ENCODE results near the gene RCOR1. TPM values are rescaled to one million over a fixed set of nuclear protein-coding genes. Genes with fewer than 3 reads are reported as not detected.
A peak's percentile ranks its signal among the peaks of the same experiment; 100 is the strongest.

Gene RCOR1
- total and polyA plus RNA-seq, 2 of the 4 experiments (the other 2 are of a cell fraction) = 9.0 to 11.2 TPM

DNA sequence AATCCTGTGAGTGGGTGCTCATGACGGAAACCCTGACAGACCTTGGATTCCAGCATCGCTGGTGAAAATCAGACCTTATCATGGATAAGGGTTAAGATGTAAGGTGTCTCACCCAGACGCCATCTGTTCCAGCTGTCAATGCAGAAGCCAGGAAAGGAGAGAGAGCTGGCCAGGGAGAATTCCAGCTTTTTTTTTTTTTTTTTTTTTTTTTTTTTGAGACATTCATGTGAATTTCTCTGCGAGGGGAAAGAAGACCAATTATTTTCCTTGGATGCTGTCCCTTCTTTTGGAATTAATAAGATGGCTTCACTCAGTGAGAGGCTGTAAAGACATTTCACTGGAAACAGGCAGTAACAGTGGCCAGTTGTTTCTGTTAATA lies 186.6 kb downstream of the RCOR1 start:
- Histone ChIP-seq H3K36me3 (ENCODE audit: control insufficient read depth, insufficient read depth, low read length) (no peaks in the 10 kb centered on the region), H3K56ac (ENCODE audit: extremely low read depth, insufficient read depth, low read length) (no peak overlapping the region), H3K14ac (replicated peaks; ENCODE audit: low read depth, low read length) (peak overlapping the region; percentile 89), H3K79me1 (ENCODE audit: low read depth in 1 of 2, low read length in 2 of 2) (peaks cover 36 to 56% of the 10 kb centered on the region in 2 experiments), H2AK9ac (replicated peaks; ENCODE audit: low read depth, low read length, poor library complexity) (no peak overlapping the region), H3K4me2 (ENCODE audit: low read depth, low read length) (peak overlapping the region; percentile 99), H2BK20ac (ENCODE audit: low read depth, low read length) (no peak overlapping the region), H3K9me1 (ENCODE audit: insufficient read depth, low read length) (peaks cover 29% of the 10 kb centered on the region), H4K91ac (ENCODE audit: insufficient read depth, low read depth, low read length) (no peak overlapping the region), H2BK120ac (ENCODE audit: low read depth, low read length) (no peak overlapping the region), H3K27me3 (ENCODE audit: control insufficient read depth, insufficient read depth, low read length) (no peaks in the 10 kb centered on the region), H2BK5ac (ENCODE audit: low read depth, low read length, poor library complexity, severe bottlenecking) (peak overlapping the region; percentile 57), H3K9ac (ENCODE audit: low read depth, low read length) (peak overlapping the region; percentile 76; the same call in 1 of the 2 replicates), H3K9me3 (ENCODE audit: control insufficient read depth, insufficient read depth, low read length) (no peaks in the 10 kb centered on the region), H4K5ac (ENCODE audit: low read depth, low read length) (no peak overlapping the region), H2BK15ac (ENCODE audit: low read depth, low read length) (no peak overlapping the region), H3K18ac (ENCODE audit: low read depth, low read length) (no peak overlapping the region), H4K8ac (ENCODE audit: low read depth in 2 of 2, low read length in 2 of 2) (no peak overlapping the region), H3K4me3 (ENCODE audit: insufficient read depth, low read depth, low read length) (peak overlapping the region; percentile 75), H2AK5ac (ENCODE audit: low read depth, low read length) (no peak overlapping the region), H3K4ac (ENCODE audit: low read depth, low read length) (0 out of 2 replicates have a peak overlapping the region, but pooled peaks have one; percentile 8), H2AFZ (replicated peaks; ENCODE audit: low read length, poor library complexity) (no peak overlapping the region), H3K23ac (ENCODE audit: low read depth, low read length) (peak overlapping the region; percentile 96), H4K20me1 (ENCODE audit: insufficient read depth, low read length) (peaks cover 47% of the 10 kb centered on the region), H3K4me1 (ENCODE audit: control insufficient read depth, insufficient read depth, low read length) (peaks cover 20% of the 10 kb centered on the region), H3K27ac (ENCODE audit: insufficient read depth, low read length) (peak overlapping the region; percentile 13; the same call in 1 of the 2 replicates)
- in situ Hi-C loops (cut with MboI; ENCODE audit: low sequenced_read_pairs) = loop anchor here (10.0 kb wide), 1 partner anchor 136 kb away; no protein-coding TSS in a partner anchor
- intact Hi-C loops (cut with micrococcal nuclease) = loop anchor here (10.0 kb wide), 1 partner anchor 184 kb away; the partner anchor contains the start of gene RCOR1
- POLR2A ChIA-PET (ENCODE audit: unreplicated experiment) = interaction anchor here (0.6 kb wide), 1 partner anchor 36 kb away, joined by 3 read pairs; no protein-coding TSS in a partner anchor
- CTCF ChIA-PET = no interaction called here
- DNase-seq (peak; percentile 19), ATAC-seq (ENCODE audit: low read depth) (no peak)
- dilution Hi-C loops (cut with HindIII; ENCODE audit: low sequenced_read_pairs, unreplicated experiment) = no loop called here
- no TSS peak for BruUV-seq (replicated peaks)
- no peak for TF ChIP-seq SMC3 (IDR thresholded peaks at IDR 0.05; ENCODE audit: low read depth, low read length)
- TF ChIP-seq RAD21 (IDR thresholded peaks at IDR 0.05; ENCODE audit: low read length) = no peak
- TF ChIP-seq, protein P1, sequence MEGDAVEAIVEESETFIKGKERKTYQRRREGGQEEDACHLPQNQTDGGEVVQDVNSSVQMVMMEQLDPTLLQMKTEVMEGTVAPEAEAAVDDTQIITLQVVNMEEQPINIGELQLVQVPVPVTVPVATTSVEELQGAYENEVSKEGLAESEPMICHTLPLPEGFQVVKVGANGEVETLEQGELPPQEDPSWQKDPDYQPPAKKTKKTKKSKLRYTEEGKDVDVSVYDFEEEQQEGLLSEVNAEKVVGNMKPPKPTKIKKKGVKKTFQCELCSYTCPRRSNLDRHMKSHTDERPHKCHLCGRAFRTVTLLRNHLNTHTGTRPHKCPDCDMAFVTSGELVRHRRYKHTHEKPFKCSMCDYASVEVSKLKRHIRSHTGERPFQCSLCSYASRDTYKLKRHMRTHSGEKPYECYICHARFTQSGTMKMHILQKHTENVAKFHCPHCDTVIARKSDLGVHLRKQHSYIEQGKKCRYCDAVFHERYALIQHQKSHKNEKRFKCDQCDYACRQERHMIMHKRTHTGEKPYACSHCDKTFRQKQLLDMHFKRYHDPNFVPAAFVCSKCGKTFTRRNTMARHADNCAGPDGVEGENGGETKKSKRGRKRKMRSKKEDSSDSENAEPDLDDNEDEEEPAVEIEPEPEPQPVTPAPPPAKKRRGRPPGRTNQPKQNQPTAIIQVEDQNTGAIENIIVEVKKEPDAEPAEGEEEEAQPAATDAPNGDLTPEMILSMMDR (conservative IDR thresholded peaks at IDR 0.05; ENCODE audit: low read depth, low read length) = no peak
- TF ChIP-seq FOS (IDR thresholded peaks at IDR 0.05; ENCODE audit: low read depth, low read length) = no peak
- no peak for TF ChIP-seq RFX5 (IDR thresholded peaks at IDR 0.05; ENCODE audit: low read depth, low read length)
- TF ChIP-seq NFE2L2 (IDR thresholded peaks at IDR 0.05; ENCODE audit: low read depth, low read length) = no peak
- no peak for TF ChIP-seq POLR2A (IDR thresholded peaks at IDR 0.05; ENCODE audit: low read depth, low read length)
- TF ChIP-seq CHD1 (IDR thresholded peaks at IDR 0.05; ENCODE audit: low read depth, low read length) = no peak
- no peak for TF ChIP-seq MXI1 (IDR thresholded peaks at IDR 0.05; ENCODE audit: borderline replicate concordance, low read depth, low read length)
- TF ChIP-seq BHLHE40 (IDR thresholded peaks at IDR 0.05; ENCODE audit: low read depth, low read length) = no peak
- TF ChIP-seq, protein P2, sequence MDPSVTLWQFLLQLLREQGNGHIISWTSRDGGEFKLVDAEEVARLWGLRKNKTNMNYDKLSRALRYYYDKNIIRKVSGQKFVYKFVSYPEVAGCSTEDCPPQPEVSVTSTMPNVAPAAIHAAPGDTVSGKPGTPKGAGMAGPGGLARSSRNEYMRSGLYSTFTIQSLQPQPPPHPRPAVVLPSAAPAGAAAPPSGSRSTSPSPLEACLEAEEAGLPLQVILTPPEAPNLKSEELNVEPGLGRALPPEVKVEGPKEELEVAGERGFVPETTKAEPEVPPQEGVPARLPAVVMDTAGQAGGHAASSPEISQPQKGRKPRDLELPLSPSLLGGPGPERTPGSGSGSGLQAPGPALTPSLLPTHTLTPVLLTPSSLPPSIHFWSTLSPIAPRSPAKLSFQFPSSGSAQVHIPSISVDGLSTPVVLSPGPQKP (IDR thresholded peaks at IDR 0.05; ENCODE audit: borderline replicate concordance, low read depth, low read length) = no peak
- no peak for TF ChIP-seq MAZ (IDR thresholded peaks at IDR 0.05; ENCODE audit: borderline replicate concordance, low read depth, low read length)
- TF ChIP-seq CEBPB (IDR thresholded peaks at IDR 0.05; ENCODE audit: low read depth, low read length) = no peak
- no peak for TF ChIP-seq RCOR1 (IDR thresholded peaks at IDR 0.05; ENCODE audit: insufficient replicate concordance, low read length)
- TF ChIP-seq, protein P3, sequence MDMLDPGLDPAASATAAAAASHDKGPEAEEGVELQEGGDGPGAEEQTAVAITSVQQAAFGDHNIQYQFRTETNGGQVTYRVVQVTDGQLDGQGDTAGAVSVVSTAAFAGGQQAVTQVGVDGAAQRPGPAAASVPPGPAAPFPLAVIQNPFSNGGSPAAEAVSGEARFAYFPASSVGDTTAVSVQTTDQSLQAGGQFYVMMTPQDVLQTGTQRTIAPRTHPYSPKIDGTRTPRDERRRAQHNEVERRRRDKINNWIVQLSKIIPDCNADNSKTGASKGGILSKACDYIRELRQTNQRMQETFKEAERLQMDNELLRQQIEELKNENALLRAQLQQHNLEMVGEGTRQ (IDR thresholded peaks at IDR 0.05; ENCODE audit: low read depth, low read length) = no peak
- TF ChIP-seq MAFK (IDR thresholded peaks at IDR 0.05; ENCODE audit: low read depth, low read length) = no peak
- 31% methylated on average over 2 of the region's 4 CpGs; no CpG with 5 or more reads in 1 of the 2 experiments for WGBS, 2 experiments (ENCODE audit: extremely low coverage in 2 of 2, insufficient read length in 1 of 2)
